ENCODE measurements around the gene FLNB. TPM values are rescaled to one million over a fixed set of nuclear protein-coding genes. Genes with fewer than 3 reads are reported as not detected.

The FLNB gene
- total RNA-seq, 4 donors from 2014 or later, result 82.5 to 192 (median 145) TPM

DNA sequence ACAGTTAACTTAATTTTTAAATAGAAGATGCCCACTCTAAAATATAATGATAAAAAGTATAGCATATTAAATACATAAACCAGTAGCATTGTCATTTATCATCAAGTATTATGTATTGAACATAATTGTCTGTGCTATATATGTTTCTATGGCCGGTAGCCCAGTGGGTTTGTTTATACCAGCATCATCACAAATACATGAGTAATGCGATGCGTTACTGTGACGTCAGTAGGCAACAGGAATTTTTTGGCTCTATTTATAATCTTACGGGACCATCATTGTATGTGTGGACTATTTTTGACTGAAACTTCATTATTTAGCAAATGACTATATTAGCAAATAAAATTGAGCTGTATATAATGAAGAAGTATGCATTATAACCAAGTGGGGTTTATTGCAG lies 82.1 kb downstream of the FLNB start:
- DNase-seq (ENCODE audit: low spot score) (no peak), ATAC-seq (ENCODE audit: low FRiP score) (no peak)
- TF ChIP-seq, protein P1, sequence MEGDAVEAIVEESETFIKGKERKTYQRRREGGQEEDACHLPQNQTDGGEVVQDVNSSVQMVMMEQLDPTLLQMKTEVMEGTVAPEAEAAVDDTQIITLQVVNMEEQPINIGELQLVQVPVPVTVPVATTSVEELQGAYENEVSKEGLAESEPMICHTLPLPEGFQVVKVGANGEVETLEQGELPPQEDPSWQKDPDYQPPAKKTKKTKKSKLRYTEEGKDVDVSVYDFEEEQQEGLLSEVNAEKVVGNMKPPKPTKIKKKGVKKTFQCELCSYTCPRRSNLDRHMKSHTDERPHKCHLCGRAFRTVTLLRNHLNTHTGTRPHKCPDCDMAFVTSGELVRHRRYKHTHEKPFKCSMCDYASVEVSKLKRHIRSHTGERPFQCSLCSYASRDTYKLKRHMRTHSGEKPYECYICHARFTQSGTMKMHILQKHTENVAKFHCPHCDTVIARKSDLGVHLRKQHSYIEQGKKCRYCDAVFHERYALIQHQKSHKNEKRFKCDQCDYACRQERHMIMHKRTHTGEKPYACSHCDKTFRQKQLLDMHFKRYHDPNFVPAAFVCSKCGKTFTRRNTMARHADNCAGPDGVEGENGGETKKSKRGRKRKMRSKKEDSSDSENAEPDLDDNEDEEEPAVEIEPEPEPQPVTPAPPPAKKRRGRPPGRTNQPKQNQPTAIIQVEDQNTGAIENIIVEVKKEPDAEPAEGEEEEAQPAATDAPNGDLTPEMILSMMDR (IDR thresholded peaks at IDR 0.05), result no peak

DNA sequence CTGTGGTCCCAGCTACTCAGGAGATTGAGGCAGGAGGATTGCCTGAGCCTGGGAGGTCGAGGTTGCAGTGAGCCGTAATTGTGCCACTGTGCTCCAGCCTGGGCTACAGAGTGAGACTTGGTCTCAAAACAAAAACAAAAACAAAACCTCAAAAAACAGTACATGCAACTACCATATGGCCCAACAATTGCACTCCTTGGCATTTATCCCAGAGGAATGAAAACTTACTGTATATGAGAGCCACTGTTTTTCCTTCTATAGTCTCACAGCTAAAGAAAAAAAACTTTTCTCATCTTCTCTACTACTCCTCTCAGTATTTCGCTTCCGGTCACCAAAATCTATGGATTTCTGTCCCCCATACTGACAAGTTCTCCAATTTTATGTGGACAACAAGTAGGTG lies 84.3 kb downstream of the FLNB start:
- TF ChIP-seq, protein P1 (IDR thresholded peaks at IDR 0.05), result no peak
- ATAC-seq (ENCODE audit: low FRiP score) (no peak), DNase-seq (ENCODE audit: low spot score) (no peak)

DNA sequence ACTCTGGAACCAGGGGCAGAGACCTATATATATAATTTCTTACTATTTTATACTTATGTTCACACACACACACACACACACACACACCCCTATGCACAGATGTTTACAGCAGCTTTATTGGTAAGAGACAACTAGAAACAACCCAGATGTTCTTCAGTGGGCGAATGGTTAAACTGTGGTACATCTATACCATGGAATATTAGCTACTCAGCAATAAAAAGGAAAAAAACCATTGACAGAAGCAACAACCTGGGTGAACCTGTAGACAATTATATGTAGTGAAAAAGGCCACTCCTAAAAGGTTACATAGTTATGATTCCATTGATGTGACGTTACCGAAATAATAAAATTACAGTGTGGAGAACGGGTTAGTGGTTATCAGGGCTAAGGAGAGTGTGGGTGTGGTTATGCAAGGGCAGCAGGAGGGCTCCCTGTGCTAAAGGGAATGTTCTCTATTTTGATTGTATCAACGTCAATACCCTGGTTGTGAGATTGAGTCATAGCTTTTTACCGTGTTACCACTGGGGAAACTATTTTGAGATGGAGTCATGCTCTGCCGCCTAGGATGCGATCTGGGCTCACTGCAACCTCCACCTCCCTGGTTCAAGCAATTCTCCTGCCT lies 85.5 kb downstream of the FLNB start:
- TF ChIP-seq, protein P1 (IDR thresholded peaks at IDR 0.05), result no peak
- ATAC-seq (ENCODE audit: low FRiP score) (no peak), DNase-seq (ENCODE audit: low spot score) (no peak)

DNA sequence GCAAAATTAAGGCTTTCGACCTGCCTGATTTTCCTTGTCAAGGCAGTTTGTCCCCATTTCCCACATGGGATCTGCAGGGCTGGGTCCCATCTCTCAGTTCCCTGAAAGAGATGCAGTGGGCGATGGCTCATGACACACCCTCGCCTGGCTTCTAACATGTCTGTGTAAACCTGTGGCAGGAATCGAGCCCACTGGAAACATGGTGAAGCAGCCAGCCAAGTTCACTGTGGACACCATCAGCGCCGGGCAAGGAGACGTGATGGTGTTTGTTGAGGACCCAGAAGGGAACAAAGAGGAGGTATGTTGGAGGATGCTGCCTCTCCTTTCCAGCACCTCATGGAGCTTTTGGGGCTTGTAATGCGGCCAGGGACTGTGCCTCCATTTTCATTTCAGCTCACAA lies 86.4 kb downstream of the FLNB start:
- DNase-seq (ENCODE audit: low spot score) (no peak), ATAC-seq (ENCODE audit: low FRiP score) (no peak)
- TF ChIP-seq, protein P1 (IDR thresholded peaks at IDR 0.05), result no peak

DNA sequence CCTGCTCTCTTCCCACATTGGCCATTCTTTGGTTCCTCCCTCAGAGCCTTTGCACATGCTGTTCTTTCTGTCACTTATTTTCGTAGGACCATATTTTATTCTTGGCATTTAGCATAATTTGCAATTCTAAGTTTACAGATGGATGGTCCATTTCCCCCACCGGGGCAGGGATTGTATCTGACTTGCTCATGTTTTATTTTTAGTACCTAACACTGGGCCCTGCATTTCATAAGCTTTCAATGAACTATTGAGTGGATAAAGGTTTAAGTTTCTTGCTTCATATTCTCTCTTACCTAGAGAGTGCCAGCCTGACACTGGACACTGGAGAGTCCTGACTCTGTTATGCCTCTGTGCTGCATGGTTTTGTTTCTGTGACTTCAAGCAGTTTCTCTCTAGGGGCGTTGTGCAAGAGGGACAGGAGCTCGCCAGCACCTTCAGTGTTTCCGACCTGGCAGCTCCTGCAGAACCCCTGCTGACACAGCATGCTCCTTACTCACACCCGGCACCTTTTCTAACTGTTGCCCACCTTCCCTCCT lies 87.4 kb downstream of the FLNB start:
- ATAC-seq (ENCODE audit: low FRiP score) (no peak), DNase-seq (ENCODE audit: low spot score) (no peak)
- TF ChIP-seq, protein P1 (IDR thresholded peaks at IDR 0.05), result no peak

DNA sequence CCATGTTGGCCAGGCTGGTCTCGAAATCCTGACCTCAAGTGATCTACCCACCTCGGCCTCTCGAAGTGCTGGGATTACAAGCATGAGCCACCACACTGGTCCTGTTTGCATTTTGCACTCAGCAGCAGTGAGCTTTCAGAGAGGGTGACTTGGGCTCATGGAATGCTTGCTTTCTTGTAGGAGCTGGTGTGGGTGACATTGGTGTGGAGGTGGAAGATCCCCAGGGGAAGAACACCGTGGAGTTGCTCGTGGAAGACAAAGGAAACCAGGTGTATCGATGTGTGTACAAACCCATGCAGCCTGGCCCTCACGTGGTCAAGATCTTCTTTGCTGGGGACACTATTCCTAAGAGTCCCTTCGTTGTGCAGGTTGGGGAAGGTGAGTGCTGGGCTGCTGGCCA lies 90.3 kb downstream of the FLNB start:
- ATAC-seq (ENCODE audit: low FRiP score) (no peak), DNase-seq (ENCODE audit: low spot score) (no peak)
- TF ChIP-seq, protein P1 (IDR thresholded peaks at IDR 0.05), result no peak

DNA sequence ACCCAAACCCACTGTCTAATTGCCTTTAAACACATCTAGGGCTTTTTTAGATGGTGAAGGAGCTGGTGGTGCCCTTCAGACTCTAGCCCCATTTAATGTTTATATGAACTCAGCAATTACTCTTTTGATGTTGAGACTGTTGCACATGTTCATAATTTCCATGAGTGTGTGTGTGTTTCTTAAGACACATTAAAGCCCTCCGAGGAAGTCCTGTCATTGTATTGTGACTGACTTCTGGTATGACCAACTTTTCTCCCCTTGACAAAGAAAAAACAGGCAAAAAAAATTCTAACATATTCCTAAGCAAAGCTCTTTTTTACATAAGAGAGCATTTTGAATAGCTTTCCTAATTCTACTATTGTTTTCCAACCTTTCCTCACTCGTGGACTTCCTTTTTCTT lies 91.6 kb downstream of the FLNB start:
- TF ChIP-seq, protein P1 (IDR thresholded peaks at IDR 0.05), result no peak
- ATAC-seq (ENCODE audit: low FRiP score) (no peak), DNase-seq (ENCODE audit: low spot score) (no peak)

All from omental fat pad (tissue), 4 donors.